Fibroblast of skin of right quadriceps (primary cell): ENCODE data around the gene MAP6.

ENCODE experiments used
- DNase-seq: peaks from one replicate; pipeline ENCODE4 v3.0.0-alpha.2; 2013

Gene MAP6

DNA sequence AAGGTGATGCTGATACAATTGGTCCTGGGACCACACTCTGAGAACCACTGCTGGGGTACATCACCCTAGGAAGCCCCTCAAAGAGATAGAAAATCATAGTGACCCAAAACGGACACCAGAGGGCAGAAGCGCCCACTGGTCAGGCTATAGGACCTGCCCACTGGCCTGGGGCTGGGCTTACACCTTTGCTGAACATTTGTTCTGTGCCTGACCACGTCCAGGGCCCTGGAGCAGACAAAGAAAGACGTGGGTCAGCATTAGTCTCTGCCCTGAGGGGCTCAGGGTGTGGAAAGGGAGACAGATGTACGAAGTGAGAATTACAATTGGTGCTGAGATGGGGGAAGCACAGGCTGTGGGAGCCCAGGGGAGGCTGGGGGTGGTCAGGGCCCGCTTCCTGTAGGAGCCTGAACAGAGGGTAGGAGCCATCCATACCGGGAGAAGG is 121.2 kb downstream of the MAP6 start:
- peak; percentile 66 for DNase-seq

- DNase-seq, result no peak
Observed at GRCh38 chr11:75547177-75547576, 121.7 kb downstream of the MAP6 start.

GRCh38 chr11:75543806-75544205 is 125.0 kb downstream of the MAP6 start:
- no peak for DNase-seq

DNA sequence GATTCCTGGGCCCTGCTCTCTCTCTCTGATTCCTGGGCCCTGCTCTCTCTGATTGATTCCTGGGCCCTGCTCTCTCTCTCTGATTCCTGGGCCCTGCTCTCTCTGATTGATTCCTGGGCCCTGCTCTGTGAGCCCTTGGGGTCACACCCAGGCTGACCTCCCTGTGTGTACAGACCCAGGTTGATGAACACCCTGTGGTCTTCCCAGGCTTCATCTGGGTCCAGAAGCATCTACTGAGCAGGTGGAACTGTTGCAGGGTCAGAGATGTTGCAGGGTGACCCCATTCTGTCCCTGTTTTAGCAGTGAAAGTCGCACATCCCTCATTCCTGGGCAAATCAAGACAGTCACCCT is 126.8 kb downstream of the MAP6 start:
- no peak for DNase-seq

- DNase-seq, result no peak
Observed at GRCh38 chr11:75541193-75542087, 127.4 kb downstream of the MAP6 start.

- DNase-seq, result no peak
Observed at GRCh38 chr11:75539459-75540334, 129.1 kb downstream of the MAP6 start.

- no peak for DNase-seq
Observed at GRCh38 chr11:75538150-75538942, 130.5 kb downstream of the MAP6 start.

- no peak for DNase-seq
Observed at GRCh38 chr11:75537740-75538139, 131.1 kb downstream of the MAP6 start.
